Myometrial cell (primary cell): ENCODE measurements around the gene ABCC4. TPM values are rescaled to one million over a fixed set of nuclear protein-coding genes. Genes with fewer than 3 reads are reported as not detected.

Source experiments
- total RNA-seq: library from RNA; depleted of rRNA; stranded (reverse); fragments of >200 nt; gene quantifications from 2 replicates; pipeline ENCODE4 v1.2.3, GENCODE V29; 2015

Gene ABCC4
- 15.6 and 18.4 TPM in 2 replicates for total RNA-seq

DNA sequence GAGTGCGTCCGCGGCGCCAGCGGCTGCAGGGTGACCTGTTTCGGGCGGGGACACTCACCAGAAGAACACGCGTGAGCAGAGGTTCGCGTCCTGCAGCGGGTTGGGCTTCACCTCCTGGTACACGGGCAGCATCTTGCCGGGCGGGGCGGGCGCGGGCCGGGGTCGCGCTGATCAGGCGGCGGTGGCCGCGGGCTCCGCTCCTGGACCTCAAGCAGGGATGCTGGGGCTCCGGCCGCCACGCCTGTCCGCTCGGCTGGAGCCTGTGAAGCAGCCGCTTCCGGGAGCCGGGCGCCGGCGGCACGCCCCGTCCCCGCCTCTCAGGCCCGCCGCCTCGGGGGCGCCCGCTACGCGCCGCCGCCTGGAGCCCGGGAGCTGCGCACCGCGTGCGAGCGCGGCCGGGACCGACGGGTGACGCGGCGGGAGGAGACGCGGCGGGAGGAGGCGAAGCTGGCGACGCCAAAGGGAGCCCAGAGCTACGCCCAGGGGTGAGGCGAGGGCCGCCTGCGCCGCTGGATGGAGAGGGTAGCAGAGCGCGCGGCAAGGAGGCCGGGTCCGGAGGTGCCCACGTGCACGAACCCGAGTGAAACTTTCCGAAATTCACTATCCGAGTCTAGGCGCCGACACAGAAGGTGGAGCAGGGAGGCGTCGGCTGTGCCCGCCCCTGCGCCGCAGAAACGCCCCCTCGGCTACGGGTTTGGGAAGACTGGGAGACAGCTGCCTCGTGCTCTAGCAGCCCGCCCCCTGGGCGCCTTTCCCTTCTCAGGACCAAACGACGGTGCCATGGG is at the start of gene ABCC4:
ABCC4 (minus strand) TSS at position 269 of the 785 bp plus-strand sequence; CDS start at position 132, 137 bp downstream.

